Lower lobe of right lung (tissue), 2 donors: ENCODE data around the gene CAGE1. TPM values are rescaled to one million over a fixed set of nuclear protein-coding genes. Genes with fewer than 3 reads are reported as not detected.

Source experiments
- ATAC-seq, 2 donors: fragments of 200-7000 bp; cut with Tn5 transposase; one replicate each; pipeline ENCODE4 v1.9.1; 2020 to 2022; ENCODE audit warnings: mild to moderate bottlenecking in 2 of 2, moderate library complexity in 2 of 2
- DNase-seq: peaks from one replicate; pipeline ENCODE4 v3.0.0-alpha.2; 2020
- H3K27ac ChIP-seq: fragments of 200-600 bp; one replicate; pipeline ENCODE4 v1.8.0; 2022
- H3K27me3 ChIP-seq: fragments of 200-600 bp; one replicate; pipeline ENCODE4 v1.8.0; 2022; ENCODE audit warnings: low read depth
- H3K36me3 ChIP-seq: fragments of 200-600 bp; one replicate; pipeline ENCODE4 v1.8.0; 2022; ENCODE audit warnings: mild to moderate bottlenecking
- H3K4me1 ChIP-seq: fragments of 200-600 bp; one replicate; pipeline ENCODE4 v1.8.0; 2022
- H3K4me3 ChIP-seq: fragments of 200-600 bp; one replicate; pipeline ENCODE4 v1.8.0; 2022; ENCODE audit warnings: mild to moderate bottlenecking
- H3K9me3 ChIP-seq: fragments of 200-600 bp; one replicate; pipeline ENCODE4 v1.8.0; 2022
- intact Hi-C: fragments of 100-400 bp; cut with DNase I; formaldehyde crosslinking; loops from one replicate; pipeline ENCODE4 v1.11.0; 2022
- long read RNA-seq: library from polyadenylated mRNA; unstranded; transcript quantifications from one replicate; pipeline ENCODE4 v2.0.0, GENCODE V29; 2021
- total RNA-seq: library from RNA; stranded (reverse); fragmentation: NEBNext Ultra II Directional; extraction: Animal tissue kit (Norgen Biotek cat#: 25700); gene quantifications from one replicate; pipeline ENCODE4 v1.2.1, GENCODE V29; 2021
- TF ChIP-seq, protein P1 (sequence below): fragments of 200-600 bp; IDR thresholded peaks from one replicate; pipeline ENCODE4 v1.8.0; 2022; ENCODE audit warnings: antibody characterized with exemption, mild to moderate bottlenecking
- donor health status: DM: no; HTN: yes; CAD: no; lungs with severe emphysema.

The CAGE1 gene
- not detected for total RNA-seq
- long read RNA-seq: 0 reads

- no peaks in the 10 kb centered on the region for H3K27me3 ChIP-seq
- H3K9me3 ChIP-seq: no peaks in the 10 kb centered on the region
- peaks cover 24% of the 10 kb centered on the region for H3K4me1 ChIP-seq
- ATAC-seq (peak; percentile 99 to 100), DNase-seq (peak; percentile 97)
- TF ChIP-seq, protein P1, sequence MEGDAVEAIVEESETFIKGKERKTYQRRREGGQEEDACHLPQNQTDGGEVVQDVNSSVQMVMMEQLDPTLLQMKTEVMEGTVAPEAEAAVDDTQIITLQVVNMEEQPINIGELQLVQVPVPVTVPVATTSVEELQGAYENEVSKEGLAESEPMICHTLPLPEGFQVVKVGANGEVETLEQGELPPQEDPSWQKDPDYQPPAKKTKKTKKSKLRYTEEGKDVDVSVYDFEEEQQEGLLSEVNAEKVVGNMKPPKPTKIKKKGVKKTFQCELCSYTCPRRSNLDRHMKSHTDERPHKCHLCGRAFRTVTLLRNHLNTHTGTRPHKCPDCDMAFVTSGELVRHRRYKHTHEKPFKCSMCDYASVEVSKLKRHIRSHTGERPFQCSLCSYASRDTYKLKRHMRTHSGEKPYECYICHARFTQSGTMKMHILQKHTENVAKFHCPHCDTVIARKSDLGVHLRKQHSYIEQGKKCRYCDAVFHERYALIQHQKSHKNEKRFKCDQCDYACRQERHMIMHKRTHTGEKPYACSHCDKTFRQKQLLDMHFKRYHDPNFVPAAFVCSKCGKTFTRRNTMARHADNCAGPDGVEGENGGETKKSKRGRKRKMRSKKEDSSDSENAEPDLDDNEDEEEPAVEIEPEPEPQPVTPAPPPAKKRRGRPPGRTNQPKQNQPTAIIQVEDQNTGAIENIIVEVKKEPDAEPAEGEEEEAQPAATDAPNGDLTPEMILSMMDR: no peak
- H3K27ac ChIP-seq: peak within 1 kb of the TSS; percentile 90
- H3K36me3 ChIP-seq: peaks cover 16% of the 10 kb centered on the region
- intact Hi-C loops: loop anchor here (10.0 kb wide), 1 partner anchor 105 kb away; no protein-coding TSS in a partner anchor
- H3K4me3 ChIP-seq: peak within 1 kb of the TSS; percentile 76
These were observed at the start of gene CAGE1, which contains the start of gene RIOK1 for GRCh38 chr6:7389451-7390225. Gene CAGE1, minus strand, starts transcription at chr6:7389742. Its CDS starts 2,569 bp downstream, at chr6:7387173. Gene RIOK1, plus strand, starts transcription at chr6:7389808. Its CDS starts 195 bp downstream, at chr6:7390003.

GRCh38 chr6:7439228-7439627 is 49.7 kb upstream of the CAGE1 start:
- peak in 1 of 2 donors; percentile 70 for ATAC-seq
- H3K36me3 ChIP-seq: no peaks in the 10 kb centered on the region
- H3K4me3 ChIP-seq: no peak overlapping the region
- peaks cover 4% of the 10 kb centered on the region for H3K4me1 ChIP-seq
- H3K27me3 ChIP-seq: no peaks in the 10 kb centered on the region
- no peaks in the 10 kb centered on the region for H3K9me3 ChIP-seq
- intact Hi-C loops: no loop called here
- no peak overlapping the region for H3K27ac ChIP-seq
- no peak for DNase-seq
- TF ChIP-seq, protein P1: no peak

GRCh38 chr6:7438011-7438410 is 48.5 kb upstream of the CAGE1 start:
- DNase-seq (no peak), ATAC-seq (no peak)
- TF ChIP-seq, protein P1: no peak
- intact Hi-C loops: no loop called here
- Histone ChIP-seq H3K4me1 (peaks cover 4% of the 10 kb centered on the region), H3K27me3 (no peaks in the 10 kb centered on the region), H3K27ac (no peak overlapping the region), H3K4me3 (no peak overlapping the region), H3K9me3 (no peaks in the 10 kb centered on the region), H3K36me3 (no peaks in the 10 kb centered on the region)

DNA sequence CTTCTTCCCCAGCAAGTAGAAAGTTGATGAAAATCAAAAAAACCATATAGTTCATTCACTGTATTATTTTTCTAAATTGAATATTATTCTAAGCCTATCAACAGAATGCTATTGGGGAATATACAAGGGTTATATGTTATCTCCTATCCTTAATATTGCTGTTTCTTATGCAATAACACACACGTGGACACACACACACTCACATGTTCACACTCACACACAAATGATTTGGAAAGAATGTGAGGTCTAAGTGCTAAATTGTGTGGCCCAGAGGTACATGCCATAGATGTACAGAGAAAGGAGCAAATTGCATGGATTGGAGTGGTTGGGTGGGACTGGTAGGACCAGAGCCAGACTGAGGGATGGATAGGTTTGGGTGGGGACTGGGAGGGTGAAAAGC is 45.1 kb upstream of the CAGE1 start:
- Histone ChIP-seq H3K4me3 (no peak overlapping the region), H3K36me3 (no peaks in the 10 kb centered on the region), H3K4me1 (peaks cover 1% of the 10 kb centered on the region), H3K9me3 (no peaks in the 10 kb centered on the region), H3K27me3 (peaks cover 6% of the 10 kb centered on the region), H3K27ac (no peak overlapping the region)
- TF ChIP-seq, protein P1: no peak
- DNase-seq (no peak), ATAC-seq (no peak)
- intact Hi-C loops: no loop called here

DNA sequence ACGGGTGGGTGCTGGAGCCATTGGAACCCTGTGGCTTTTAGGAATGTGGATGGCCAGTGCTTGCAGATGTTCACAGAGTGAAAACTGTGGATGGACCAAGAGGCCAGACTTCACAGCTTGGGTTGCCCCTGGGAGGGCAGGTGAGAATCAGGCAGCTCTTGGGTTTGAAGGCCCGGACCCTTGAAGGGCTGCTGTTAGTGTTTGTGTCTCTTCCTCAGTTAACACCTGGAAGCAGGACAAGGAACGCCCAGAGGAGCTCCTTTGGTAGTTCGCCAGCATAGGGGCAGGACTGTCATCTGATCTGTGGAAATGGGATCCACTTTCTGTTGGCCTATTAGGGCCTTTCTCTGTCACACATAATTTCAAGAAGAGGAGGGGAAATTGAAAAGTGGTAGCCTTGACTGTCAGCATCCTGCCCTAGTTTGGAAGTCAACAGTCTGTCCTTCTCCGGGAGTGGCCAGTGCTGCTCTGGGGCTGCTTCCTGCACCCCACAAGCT is 43.6 kb upstream of the CAGE1 start:
- H3K27me3 ChIP-seq: peaks cover 6% of the 10 kb centered on the region
- H3K9me3 ChIP-seq: no peaks in the 10 kb centered on the region
- intact Hi-C loops: no loop called here
- no peak overlapping the region for H3K27ac ChIP-seq
- DNase-seq (no peak), ATAC-seq (no peak)
- TF ChIP-seq, protein P1: no peak
- H3K4me3 ChIP-seq: no peak overlapping the region
- H3K36me3 ChIP-seq: no peaks in the 10 kb centered on the region
- no peaks in the 10 kb centered on the region for H3K4me1 ChIP-seq
